ENCODE data around the gene SNAPC5.

DNA sequence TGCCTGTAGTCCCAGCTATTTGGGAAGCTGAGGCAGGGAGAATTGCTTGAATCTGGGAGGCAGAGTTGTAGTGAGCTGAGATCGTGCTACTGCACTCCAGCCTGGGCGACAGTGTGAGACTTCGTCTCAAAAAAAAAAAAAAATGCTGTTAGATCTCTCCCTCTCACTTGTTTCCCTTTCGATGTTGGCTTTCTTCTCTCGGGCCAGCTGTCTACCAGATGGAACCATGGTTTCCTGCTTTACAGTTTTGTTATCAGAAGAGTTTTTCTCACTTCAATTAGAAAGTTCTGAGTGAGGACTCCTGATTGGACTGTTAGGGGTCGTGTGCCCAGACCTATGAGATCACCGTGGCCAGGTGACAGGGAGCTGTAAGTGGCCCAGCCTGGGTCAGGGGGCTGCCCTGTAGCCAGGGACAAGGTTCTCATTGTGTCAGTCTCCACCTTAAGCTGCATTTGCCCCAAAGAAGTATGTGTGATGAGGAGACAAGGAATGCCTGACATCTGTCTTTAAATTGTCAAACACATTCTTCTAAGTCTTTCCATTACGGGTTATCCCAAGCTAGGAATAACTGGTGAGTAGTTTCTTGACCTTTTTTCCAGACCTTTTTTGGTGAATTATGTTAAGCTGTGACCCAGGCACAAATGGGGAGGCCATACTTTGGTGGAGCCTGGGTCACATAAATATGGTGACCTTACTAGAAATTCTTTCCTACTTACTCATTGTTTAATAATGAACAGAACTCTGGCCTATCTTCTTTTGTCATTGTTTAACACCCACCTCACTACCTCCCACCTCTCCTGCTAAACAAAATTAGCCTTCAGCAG lies 25.2 kb downstream of the SNAPC5 start:
- TF ChIP-seq, protein P1, sequence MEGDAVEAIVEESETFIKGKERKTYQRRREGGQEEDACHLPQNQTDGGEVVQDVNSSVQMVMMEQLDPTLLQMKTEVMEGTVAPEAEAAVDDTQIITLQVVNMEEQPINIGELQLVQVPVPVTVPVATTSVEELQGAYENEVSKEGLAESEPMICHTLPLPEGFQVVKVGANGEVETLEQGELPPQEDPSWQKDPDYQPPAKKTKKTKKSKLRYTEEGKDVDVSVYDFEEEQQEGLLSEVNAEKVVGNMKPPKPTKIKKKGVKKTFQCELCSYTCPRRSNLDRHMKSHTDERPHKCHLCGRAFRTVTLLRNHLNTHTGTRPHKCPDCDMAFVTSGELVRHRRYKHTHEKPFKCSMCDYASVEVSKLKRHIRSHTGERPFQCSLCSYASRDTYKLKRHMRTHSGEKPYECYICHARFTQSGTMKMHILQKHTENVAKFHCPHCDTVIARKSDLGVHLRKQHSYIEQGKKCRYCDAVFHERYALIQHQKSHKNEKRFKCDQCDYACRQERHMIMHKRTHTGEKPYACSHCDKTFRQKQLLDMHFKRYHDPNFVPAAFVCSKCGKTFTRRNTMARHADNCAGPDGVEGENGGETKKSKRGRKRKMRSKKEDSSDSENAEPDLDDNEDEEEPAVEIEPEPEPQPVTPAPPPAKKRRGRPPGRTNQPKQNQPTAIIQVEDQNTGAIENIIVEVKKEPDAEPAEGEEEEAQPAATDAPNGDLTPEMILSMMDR (conservative IDR thresholded peaks at IDR 0.05), result no peak
- no peak for TF ChIP-seq EZH2 (IDR thresholded peaks at IDR 0.05; ENCODE audit: low read depth)
